GM12878 (cell line): Measurements from ENCODE around the gene PTTG2. TPM values are rescaled to one million over a fixed set of nuclear protein-coding genes. Genes with fewer than 3 reads are reported as not detected.

Experiments
- ATAC-seq: fragments of 200-7000 bp; cut with Tn5 transposase; 3 replicates; pipeline ENCODE4 v1.9.1; 2020; ENCODE audit warnings: mild to moderate bottlenecking, moderate library complexity
- BruUV-seq: library from RNA; stranded (reverse); fragments of 400-500 nt; replicated peaks from 2 replicates; lab custom pipeline; 2021; lab: Mats Ljungman, UMichigan
- CTCF ChIA-PET: fragments of 300-600 bp; sonication (Branson Sonifier 250); formaldehyde crosslinking; extraction: SDS; loops from one replicate; lab custom pipeline; 2021; ENCODE audit warnings: inconsistent platforms; lab: Yijun Ruan, JAX
- POLR2A ChIA-PET: fragments of 350-600 bp; formaldehyde crosslinking; extraction: SDS; loops from one replicate; lab custom pipeline; 2021; ENCODE audit warnings: inconsistent platforms; lab: Charles Lee
- RAD21 ChIA-PET: fragments of 300-600 bp; sonication (Branson Sonifier 250); formaldehyde crosslinking; loops from one replicate; lab custom pipeline; 2023; ENCODE audit warnings: antibody characterized with exemption; ENCODE audit not compliant: unreplicated experiment; lab: Charles Lee
- SMC1A ChIA-PET: fragments of 300-600 bp; sonication (Branson Sonifier 250); formaldehyde crosslinking; loops from one replicate; lab custom pipeline; 2023; ENCODE audit not compliant: unreplicated experiment, uncharacterized antibody; lab: Charles Lee
- DNase-seq: peaks from one replicate; pipeline ENCODE4 v3.0.0-alpha.2; 2011; ENCODE audit warnings: low read depth, low spot score
- FAIRE-seq: peaks from 3 replicates; lab custom pipeline; 2011; peaks lifted over from hg19 to GRCh38; lab: Jason Lieb, UNC
- H2AFZ ChIP-seq: 2 replicates; pipeline ENCODE4 v1.6.0; 2011; ENCODE audit warnings: low read depth, low read length, control low read depth; ENCODE audit not compliant: control insufficient read depth
- H3K27ac ChIP-seq: 2 replicates; pipeline ENCODE4 v1.5.1; 2011; ENCODE audit warnings: control low read depth; ENCODE audit not compliant: control insufficient read depth, insufficient read depth
- H3K27me3 ChIP-seq, 2 experiments: replicated peaks in 1 of 2; 2 replicates each; pipeline versions ENCODE4 v1.6.0 to v1.6.1; 2011; ENCODE audit warnings: low read length in 1 of 2; ENCODE audit not compliant: control insufficient read depth in 2 of 2, insufficient read depth in 2 of 2
- H3K36me3 ChIP-seq, 2 experiments: 2 replicates each; pipeline ENCODE4 v1.5.1; 2011; ENCODE audit warnings: low read length in 1 of 2; ENCODE audit not compliant: control insufficient read depth in 2 of 2, insufficient read depth in 2 of 2
- H3K4me1 ChIP-seq: 2 replicates; pipeline ENCODE4 v1.6.1; 2011; ENCODE audit warnings: mild to moderate bottlenecking, low read length, moderate library complexity, mixed read lengths; ENCODE audit not compliant: control insufficient read depth, insufficient read depth
- H3K4me2 ChIP-seq: 2 replicates; pipeline ENCODE4 v1.6.0; 2011; ENCODE audit warnings: control low read depth; ENCODE audit not compliant: control insufficient read depth, insufficient read depth
- H3K4me3 ChIP-seq: fragments of 200-600 bp; sonication (generic); 2 replicates; pipeline ENCODE4 v1.5.1; 2016
- H3K79me2 ChIP-seq: 2 replicates; pipeline ENCODE4 v1.6.0; 2011; ENCODE audit warnings: low read length; ENCODE audit not compliant: control insufficient read depth, insufficient read depth
- H3K9ac ChIP-seq: 2 replicates; pipeline ENCODE4 v1.8.0; 2011; ENCODE audit warnings: low read length, control low read depth, mixed read lengths; ENCODE audit not compliant: control insufficient read depth, insufficient read depth
- H3K9me3 ChIP-seq: replicated peaks from 3 replicates; pipeline ENCODE4 v1.5.1; 2011; ENCODE audit warnings: mild to moderate bottlenecking, low read length; ENCODE audit not compliant: control insufficient read depth, insufficient read depth
- H4K20me1 ChIP-seq: 2 replicates; pipeline ENCODE4 v1.6.0; 2011; ENCODE audit not compliant: control insufficient read depth, insufficient read depth
- CUX1 ChIP-seq: IDR thresholded peaks from 2 replicates; pipeline ENCODE4 v1.6.1; 2012; ENCODE audit warnings: improper control_type of control experiment, low read depth, low read length; ENCODE audit not compliant: insufficient replicate concordance
- KDM1A ChIP-seq: fragments of 200-600 bp; sonication (generic); IDR thresholded peaks from 2 replicates; pipeline ENCODE4 v1.6.1; 2016; ENCODE audit warnings: borderline replicate concordance
- MEF2B ChIP-seq: fragments of 450-650 bp; IDR thresholded peaks from 2 replicates; pipeline ENCODE4 v1.6.1; 2018; ENCODE audit warnings: mild to moderate bottlenecking, moderate library complexity; ENCODE audit not compliant: partially characterized antibody, poor library complexity, severe bottlenecking
- NR2F1 ChIP-seq: fragments of 450-650 bp; conservative IDR thresholded peaks from 2 replicates; pipeline ENCODE4 v1.6.1; 2017; ENCODE audit warnings: mild to moderate bottlenecking
- RBBP5 ChIP-seq: fragments of 200-600 bp; sonication (generic); conservative IDR thresholded peaks from 2 replicates; pipeline ENCODE4 v1.6.1; 2016
- SRF ChIP-seq, 2 experiments: IDR thresholded peaks; 2 replicates each; pipeline ENCODE4 v1.6.1; 2011; ENCODE audit warnings: low read depth in 2 of 2, low read length in 2 of 2, mild to moderate bottlenecking in 1 of 2, moderate library complexity in 1 of 2
- ZNF217 ChIP-seq: fragments of 450-650 bp; IDR thresholded peaks from 2 replicates; pipeline ENCODE4 v1.6.1; 2017; ENCODE audit warnings: antibody characterized with exemption, mild to moderate bottlenecking
- ZNF687 ChIP-seq: fragments of 450-650 bp; IDR thresholded peaks from 2 replicates; pipeline ENCODE4 v1.6.1; 2017; ENCODE audit warnings: mild to moderate bottlenecking, moderate library complexity
- ZZZ3 ChIP-seq: IDR thresholded peaks from 2 replicates; pipeline ENCODE4 v1.6.1; 2011; ENCODE audit warnings: low read depth; ENCODE audit not compliant: control insufficient read depth, insufficient read length
- WGBS: methylation state at CpG from one replicate; pipeline ENCODE4 v1.1.6; 2016; ENCODE audit warnings: low lambda C conversion rate; ENCODE audit not compliant: insufficient replicate concordance, insufficient coverage; ENCODE audit errors: missing lambda C conversion rate; 5-methylcytosine and 5-hydroxymethylcytosine counted together
- in situ Hi-C: fragments of 300-500 bp; cut with MboI; formaldehyde crosslinking; loops from 9 replicates; pipeline ENCODE4 v1.14.3; 2018; ENCODE audit warnings: mixed read lengths
- intact Hi-C: fragments of 100-400 bp; cut with micrococcal nuclease; formaldehyde crosslinking; loops from one replicate; pipeline ENCODE4 v1.14.2; 2022; ENCODE audit not compliant: unreplicated experiment
- polyA plus RNA-seq, 11 experiments: library from polyadenylated mRNA; depleted of rRNA in 4 of 11; unstranded in 6 of 11; stranded (reverse) in 5 of 11; fragments of >200 nt; fragmentation: Nextera tagmentation in 4 of 11; fragmentation: Illumina TruSeq in 1 of 11; extraction: Ambion mirVana in 4 of 11; extraction: Trizol in 1 of 11; gene quantifications; 1 replicate in 1 of 11; 2 replicates in 10 of 11; pipeline versions ENCODE4 v1.2.1 to v1.2.3, GENCODE V29; 2011 to 2016; ENCODE audit warnings: inconsistent platforms in 2 of 11, missing spikeins in 2 of 11, low read depth in 1 of 11
- total RNA-seq, 4 experiments: library from RNA; depleted of rRNA in 3 of 4; stranded (reverse); fragments of >200 nt in 3 of 4; fragmentation: Illumina TruSeq in 1 of 4; extraction: Trizol in 1 of 4; gene quantifications; 2 replicates each; pipeline versions ENCODE4 v1.2.1 to v1.2.3, GENCODE V29; 2013 to 2021

PTTG2 gene
- total and polyA plus RNA-seq, 10 of the 15 experiments (the other 5 are each of a cell fraction or from before 2014, with no cell fraction given) = 0.09 to 0.54 (median 0.39) TPM; not detected in 4

- TF ChIP-seq ZNF687 = no peak
- no peak for TF ChIP-seq SRF (IDR thresholded peaks at IDR 0.05; ENCODE audit: low read depth in 2 of 2, low read length in 2 of 2)
- no peak for TF ChIP-seq NR2F1
- no peak for TF ChIP-seq KDM1A
These were observed 21.9 kb downstream of the PTTG2 start (continued) for GRCh38 chr4:37981844-37982720.

- RAD21 ChIA-PET = no interaction called here
- no peak for FAIRE-seq
- H3K36me3 ChIP-seq = no peaks in the 10 kb centered on the region
- no peak overlapping the region for H3K27ac ChIP-seq
- peaks cover 21% of the 10 kb centered on the region for H3K4me1 ChIP-seq
- POLR2A ChIA-PET = interaction anchor here (0.7 kb wide), 1 partner anchor 761 kb away, joined by 6 read pairs; no protein-coding TSS in a partner anchor
- no peaks in the 10 kb centered on the region for H3K27me3 ChIP-seq
- CTCF ChIA-PET = interaction anchor here (1.3 to 2.1 kb wide), 2 partner anchors 85 to 181 kb away, joined by 3 to 4 read pairs; no protein-coding TSS in a partner anchor
- no peak overlapping the region for H3K4me3 ChIP-seq
- H3K79me2 ChIP-seq = peaks cover 21% of the 10 kb centered on the region
- in situ Hi-C loops = no loop called here
- H3K9ac ChIP-seq = no peak overlapping the region
- 86% methylated on average over 5 of the region's 5 CpGs for WGBS
- no peak for ATAC-seq
- H3K9me3 ChIP-seq = no peaks in the 10 kb centered on the region
- no peak overlapping the region for H2AFZ ChIP-seq
- DNase-seq = no peak
- no TSS peak for BruUV-seq
- peaks cover 4% of the 10 kb centered on the region; the same call in 1 of the 2 replicates for H4K20me1 ChIP-seq
- SMC1A ChIA-PET = interaction anchor here (1.8 kb wide), 1 partner anchor 11 kb away, joined by 4 read pairs; no protein-coding TSS in a partner anchor
- H3K4me2 ChIP-seq = no peak overlapping the region
- intact Hi-C loops = no loop called here
- no peak for TF ChIP-seq ZZZ3
- no peak for TF ChIP-seq MEF2B
- TF ChIP-seq RBBP5 = no peak
- no peak for TF ChIP-seq CUX1
- no peak for TF ChIP-seq ZNF217
These were observed 22.5 kb downstream of the PTTG2 start for GRCh38 chr4:37982736-37983135.
